CD14-positive monocyte (primary cell): ENCODE results near the gene PHLDA1. TPM values are rescaled to one million over a fixed set of nuclear protein-coding genes. Genes with fewer than 3 reads are reported as not detected.

Experiments used
- DNase-seq, 3 donors: peaks; one replicate each; pipeline ENCODE4 v3.0.0-alpha.2; 2011 to 2022
- H2AFZ ChIP-seq: 2 replicates; pipeline ENCODE4 v1.6.0; 2012; ENCODE audit warnings: mild to moderate bottlenecking, low read depth, low read length, inconsistent platforms; ENCODE audit not compliant: insufficient read depth, poor library complexity, severe bottlenecking
- H3K27ac ChIP-seq, 2 donors: 1 replicate in 1 of 2; 2 replicates in 1 of 2; pipeline ENCODE4 v1.5.1; 2012 to 2013; ENCODE audit warnings: low read length in 2 of 2, control low read depth in 1 of 2, inconsistent platforms in 1 of 2, low read depth in 1 of 2, mild to moderate bottlenecking in 1 of 2
- H3K27me3 ChIP-seq, 2 donors: one replicate each; pipeline versions ENCODE4 v1.6.0 to v1.6.1; 2011 to 2013; ENCODE audit warnings: low read length in 2 of 2; ENCODE audit not compliant: control insufficient read depth in 2 of 2, insufficient read depth in 2 of 2
- H3K36me3 ChIP-seq, 2 donors: replicated peaks in 1 of 2; 1 replicate in 1 of 2; 2 replicates in 1 of 2; pipeline versions ENCODE4 v1.5.1 to v1.6.1; 2012 to 2013; ENCODE audit warnings: low read length in 2 of 2, control low read depth in 1 of 2, inconsistent platforms in 1 of 2, mild to moderate bottlenecking in 1 of 2; ENCODE audit not compliant: insufficient read depth in 2 of 2, control insufficient read depth in 1 of 2
- H3K4me1 ChIP-seq, 2 donors: 1 replicate in 1 of 2; 2 replicates in 1 of 2; pipeline versions ENCODE4 v1.5.1 to v1.6.1; 2012 to 2013; ENCODE audit warnings: low read length in 2 of 2, control low read depth in 1 of 2, inconsistent platforms in 1 of 2, mild to moderate bottlenecking in 1 of 2, moderate library complexity in 1 of 2; ENCODE audit not compliant: insufficient read depth in 2 of 2, control insufficient read depth in 1 of 2
- H3K4me2 ChIP-seq: replicated peaks from 2 replicates; pipeline ENCODE3; 2012; ENCODE audit warnings: low read length, moderate library complexity, mild to moderate bottlenecking; ENCODE audit not compliant: poor library complexity, severe bottlenecking; ENCODE audit errors: extremely low read depth
- H3K4me3 ChIP-seq, 3 experiments: fragments of 200-600 bp in 1 of 3; sonication (generic) in 1 of 3; replicated peaks in 1 of 3; 1 replicate in 2 of 3; 2 replicates in 1 of 3; pipeline ENCODE4 v1.5.1; 2011 to 2013; ENCODE audit warnings: low read length in 3 of 3, mild to moderate bottlenecking in 3 of 3, control low read depth in 2 of 3, low read depth in 2 of 3, inconsistent platforms in 1 of 3, moderate library complexity in 1 of 3
- H3K79me2 ChIP-seq: 2 replicates; pipeline ENCODE4 v1.6.0; 2012; ENCODE audit warnings: mild to moderate bottlenecking, control low read depth, inconsistent platforms, low read length, moderate library complexity; ENCODE audit not compliant: insufficient read depth
- H3K9ac ChIP-seq: 2 replicates; pipeline ENCODE4 v1.6.0; 2017; ENCODE audit warnings: low read length, mild to moderate bottlenecking; ENCODE audit not compliant: insufficient read depth, poor library complexity, severe bottlenecking
- H3K9me3 ChIP-seq, 2 donors: replicated peaks in 1 of 2; 1 replicate in 1 of 2; 2 replicates in 1 of 2; pipeline versions ENCODE4 v1.5.1 to v1.6.1; 2012 to 2013; ENCODE audit warnings: low read length in 2 of 2, control low read depth in 1 of 2; ENCODE audit not compliant: control insufficient read depth in 1 of 2, insufficient read depth in 1 of 2
- H4K20me1 ChIP-seq: 2 replicates; pipeline ENCODE4 v1.6.0; 2012; ENCODE audit warnings: mild to moderate bottlenecking, low read length, control low read depth, moderate library complexity; ENCODE audit not compliant: insufficient read depth
- H3K27ac Mint-ChIP-seq, 7 donors: one replicate each; pipeline ENCODE4 v1.8.0; 2020; ENCODE audit warnings: mild to moderate bottlenecking in 7 of 7, mixed read lengths in 7 of 7, moderate library complexity in 6 of 7, inconsistent platforms in 2 of 7
- H3K27me3 Mint-ChIP-seq, 3 donors: one replicate each; pipeline ENCODE4 v1.8.0; 2021 to 2022; ENCODE audit warnings: low read depth in 3 of 3, mild to moderate bottlenecking in 3 of 3, mixed read lengths in 3 of 3, moderate library complexity in 3 of 3, inconsistent platforms in 1 of 3
- H3K36me3 Mint-ChIP-seq, 2 donors: one replicate each; pipeline ENCODE4 v1.8.0; 2020; ENCODE audit warnings: mixed read lengths in 2 of 2, inconsistent platforms in 1 of 2, mild to moderate bottlenecking in 1 of 2
- H3K4me1 Mint-ChIP-seq: one replicate; pipeline ENCODE4 v1.8.0; 2020; ENCODE audit warnings: mild to moderate bottlenecking, mixed read lengths
- H3K4me3 Mint-ChIP-seq, 2 donors: one replicate each; pipeline ENCODE4 v1.8.0; 2020; ENCODE audit warnings: mild to moderate bottlenecking in 2 of 2, mixed read lengths in 2 of 2, moderate library complexity in 1 of 2
- H3K9me3 Mint-ChIP-seq, 7 donors: one replicate each; pipeline ENCODE4 v1.8.0; 2020 to 2022; ENCODE audit warnings: mixed read lengths in 7 of 7, mild to moderate bottlenecking in 6 of 7, moderate library complexity in 6 of 7, inconsistent platforms in 2 of 7
- WGBS: methylation state at CpG from one replicate; pipeline ENCODE4 v1.1.5; 2013; ENCODE audit warnings: missing lambda C conversion rate; ENCODE audit not compliant: insufficient coverage; 5-methylcytosine and 5-hydroxymethylcytosine counted together
- intact Hi-C, 2 donors: fragments of 100-400 bp; cut with micrococcal nuclease; formaldehyde crosslinking; loops; one replicate each; pipeline versions ENCODE4 v1.15.0 to v1.15.1; 2023
- polyA plus RNA-seq, 3 donors: library from polyadenylated mRNA; depleted of rRNA in 1 of 3; unstranded in 2 of 3; stranded (reverse) in 1 of 3; fragments of 300-500 nt in 2 of 3; fragments of >200 nt in 1 of 3; fragmentation: Illumina TruSeq in 2 of 3; gene quantifications; 1 replicate in 2 of 3; 2 replicates in 1 of 3; pipeline ENCODE4 v1.2.3, GENCODE V29; 2012 to 2021
- TF ChIP-seq, protein P1 (sequence below): fragments of 200-600 bp; IDR thresholded peaks from one replicate; pipeline ENCODE4 v1.8.0; 2022; ENCODE audit warnings: antibody characterized with exemption, mild to moderate bottlenecking

Gene PHLDA1
- polyA plus RNA-seq, 3 donors = 1.1 to 5.8 (median 1.6) TPM

- Histone ChIP-seq H3K4me3 (no peak overlapping the region), H3K9me3 (no peaks in the 10 kb centered on the region), H3K27me3 (no peaks in the 10 kb centered on the region), H4K20me1 (no peaks in the 10 kb centered on the region), H3K36me3 (no peaks in the 10 kb centered on the region), H2AFZ (no peak overlapping the region), H3K27ac (no peak overlapping the region), H3K79me2 (no peaks in the 10 kb centered on the region), H3K9ac (no peak overlapping the region), H3K4me1 (no peaks in the 10 kb centered on the region), H3K4me2 (no peak overlapping the region)
- intact Hi-C loops = no loop called here
- WGBS = 80% methylated on average over 1 of the region's 9 CpGs
- Mint-ChIP-seq H3K27me3 (no peaks in the 10 kb centered on the region), H3K4me1 (no peaks in the 10 kb centered on the region), H3K36me3 (no peaks in the 10 kb centered on the region), H3K4me3 (no peak overlapping the region), H3K27ac (no peak overlapping the region), H3K9me3 (peaks cover 0 to 3% (median 0%) of the 10 kb centered on the region in 7 donors)
- no peak for DNase-seq
- TF ChIP-seq, protein P1, sequence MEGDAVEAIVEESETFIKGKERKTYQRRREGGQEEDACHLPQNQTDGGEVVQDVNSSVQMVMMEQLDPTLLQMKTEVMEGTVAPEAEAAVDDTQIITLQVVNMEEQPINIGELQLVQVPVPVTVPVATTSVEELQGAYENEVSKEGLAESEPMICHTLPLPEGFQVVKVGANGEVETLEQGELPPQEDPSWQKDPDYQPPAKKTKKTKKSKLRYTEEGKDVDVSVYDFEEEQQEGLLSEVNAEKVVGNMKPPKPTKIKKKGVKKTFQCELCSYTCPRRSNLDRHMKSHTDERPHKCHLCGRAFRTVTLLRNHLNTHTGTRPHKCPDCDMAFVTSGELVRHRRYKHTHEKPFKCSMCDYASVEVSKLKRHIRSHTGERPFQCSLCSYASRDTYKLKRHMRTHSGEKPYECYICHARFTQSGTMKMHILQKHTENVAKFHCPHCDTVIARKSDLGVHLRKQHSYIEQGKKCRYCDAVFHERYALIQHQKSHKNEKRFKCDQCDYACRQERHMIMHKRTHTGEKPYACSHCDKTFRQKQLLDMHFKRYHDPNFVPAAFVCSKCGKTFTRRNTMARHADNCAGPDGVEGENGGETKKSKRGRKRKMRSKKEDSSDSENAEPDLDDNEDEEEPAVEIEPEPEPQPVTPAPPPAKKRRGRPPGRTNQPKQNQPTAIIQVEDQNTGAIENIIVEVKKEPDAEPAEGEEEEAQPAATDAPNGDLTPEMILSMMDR = no peak
Measured at GRCh38 chr12:76006028-76006925, 25.3 kb downstream of the PHLDA1 start.

GRCh38 chr12:76003355-76003638 lies 28.3 kb downstream of the PHLDA1 start:
- Histone ChIP-seq H3K27ac (no peak overlapping the region), H3K36me3 (no peaks in the 10 kb centered on the region), H3K79me2 (no peaks in the 10 kb centered on the region), H3K9me3 (no peaks in the 10 kb centered on the region), H3K27me3 (no peaks in the 10 kb centered on the region), H4K20me1 (no peaks in the 10 kb centered on the region), H3K9ac (no peak overlapping the region), H3K4me3 (no peak overlapping the region), H2AFZ (no peak overlapping the region), H3K4me2 (no peak overlapping the region), H3K4me1 (no peaks in the 10 kb centered on the region)
- Mint-ChIP-seq H3K27ac (no peak overlapping the region), H3K9me3 (peaks cover 0 to 3% (median 0%) of the 10 kb centered on the region in 7 donors), H3K4me1 (no peaks in the 10 kb centered on the region), H3K27me3 (peaks cover 0 to 1% (median 0%) of the 10 kb centered on the region in 3 donors), H3K36me3 (no peaks in the 10 kb centered on the region), H3K4me3 (no peak overlapping the region)
- TF ChIP-seq, protein P1 = no peak
- intact Hi-C loops = no loop called here
- no CpG with 5 or more reads among the region's 2 CpGs for WGBS
- no peak for DNase-seq
